ENCODE measurements around the gene KIF1A.
"Not testable (repeated sequence)": the region's sequence is repeated elsewhere in the genome, so short reads cannot be mapped to it uniquely, and the experiment has no call there.

- not testable (repeated sequence) for TF ChIP-seq TEAD4 (CRISPR knock-in tag; IDR thresholded peaks at IDR 0.05); CTCF (IDR thresholded peaks at IDR 0.05); SP1 (CRISPR knock-in tag; conservative IDR thresholded peaks at IDR 0.05); KAT7 (CRISPR knock-in tag; IDR thresholded peaks at IDR 0.05; ENCODE audit: borderline replicate concordance); FOXJ3 (CRISPR knock-in tag; IDR thresholded peaks at IDR 0.05; ENCODE audit: borderline replicate concordance); ELF4 (CRISPR knock-in tag; IDR thresholded peaks at IDR 0.05; ENCODE audit: low read depth); ESRRA (CRISPR knock-in tag; IDR thresholded peaks at IDR 0.05; ENCODE audit: borderline replicate concordance)
- TF ChIP-seq, protein P1, sequence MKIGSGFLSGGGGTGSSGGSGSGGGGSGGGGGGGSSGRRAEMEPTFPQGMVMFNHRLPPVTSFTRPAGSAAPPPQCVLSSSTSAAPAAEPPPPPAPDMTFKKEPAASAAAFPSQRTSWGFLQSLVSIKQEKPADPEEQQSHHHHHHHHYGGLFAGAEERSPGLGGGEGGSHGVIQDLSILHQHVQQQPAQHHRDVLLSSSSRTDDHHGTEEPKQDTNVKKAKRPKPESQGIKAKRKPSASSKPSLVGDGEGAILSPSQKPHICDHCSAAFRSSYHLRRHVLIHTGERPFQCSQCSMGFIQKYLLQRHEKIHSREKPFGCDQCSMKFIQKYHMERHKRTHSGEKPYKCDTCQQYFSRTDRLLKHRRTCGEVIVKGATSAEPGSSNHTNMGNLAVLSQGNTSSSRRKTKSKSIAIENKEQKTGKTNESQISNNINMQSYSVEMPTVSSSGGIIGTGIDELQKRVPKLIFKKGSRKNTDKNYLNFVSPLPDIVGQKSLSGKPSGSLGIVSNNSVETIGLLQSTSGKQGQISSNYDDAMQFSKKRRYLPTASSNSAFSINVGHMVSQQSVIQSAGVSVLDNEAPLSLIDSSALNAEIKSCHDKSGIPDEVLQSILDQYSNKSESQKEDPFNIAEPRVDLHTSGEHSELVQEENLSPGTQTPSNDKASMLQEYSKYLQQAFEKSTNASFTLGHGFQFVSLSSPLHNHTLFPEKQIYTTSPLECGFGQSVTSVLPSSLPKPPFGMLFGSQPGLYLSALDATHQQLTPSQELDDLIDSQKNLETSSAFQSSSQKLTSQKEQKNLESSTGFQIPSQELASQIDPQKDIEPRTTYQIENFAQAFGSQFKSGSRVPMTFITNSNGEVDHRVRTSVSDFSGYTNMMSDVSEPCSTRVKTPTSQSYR (CRISPR knock-in tag; IDR thresholded peaks at IDR 0.05), result not testable (repeated sequence)
Measured at GRCh38 chr2:240678909-240679308, 141.1 kb downstream of the KIF1A start.
